GM19328 (cell line): ENCODE measurements around the gene GPR141.
A peak's percentile ranks its signal among the peaks of the same experiment; 100 is the strongest.
"Not testable (repeated sequence)": the region's sequence is repeated elsewhere in the genome, so short reads cannot be mapped to it uniquely, and the experiment has no call there.

Experiments used
- ATAC-seq: cut with Tn5 transposase; IDR thresholded peaks from one replicate; pipeline ENCODE4 v1.9.1; 2021; ENCODE audit warnings: mild to moderate bottlenecking, moderate library complexity; ENCODE audit not compliant: unreplicated experiment

Gene GPR141

GRCh38 chr7:37686556-37687345, 3.2 kb downstream of the GPR141 start:
- no peak for ATAC-seq

GRCh38 chr7:37690206-37690605, 6.6 kb downstream of the GPR141 start:
- no peak for ATAC-seq

- no peak for ATAC-seq
These were observed 10.9 kb downstream of the GPR141 start for GRCh38 chr7:37694208-37695094.

- no peak for ATAC-seq
These were observed 14.7 kb downstream of the GPR141 start for GRCh38 chr7:37698276-37698675.

GRCh38 chr7:37698782-37699181, 15.2 kb downstream of the GPR141 start:
- ATAC-seq: no peak

- ATAC-seq: no peak
These were observed 18.2 kb downstream of the GPR141 start for GRCh38 chr7:37701769-37702168.

- ATAC-seq: no peak
These were observed 19.8 kb downstream of the GPR141 start for GRCh38 chr7:37703361-37703760.

GRCh38 chr7:37704328-37704833, 20.8 kb downstream of the GPR141 start:
- not testable (repeated sequence) for ATAC-seq

GRCh38 chr7:37705976-37706375, 22.4 kb downstream of the GPR141 start:
- ATAC-seq: no peak

- ATAC-seq: no peak
These were observed 23.2 kb downstream of the GPR141 start for GRCh38 chr7:37706804-37707203.

GRCh38 chr7:37707754-37708485, 24.4 kb downstream of the GPR141 start:
- no peak for ATAC-seq

GRCh38 chr7:37709631-37710509, 26.3 kb downstream of the GPR141 start:
- peak; percentile 88 for ATAC-seq

GRCh38 chr7:37713613-37714012, 30.0 kb downstream of the GPR141 start:
- no peak for ATAC-seq

GRCh38 chr7:37714606-37715005, 31.0 kb downstream of the GPR141 start:
- no peak for ATAC-seq

GRCh38 chr7:37718585-37718984, 35.0 kb downstream of the GPR141 start:
- ATAC-seq: no peak

GRCh38 chr7:37719077-37719476, 35.5 kb downstream of the GPR141 start:
- ATAC-seq: no peak

GRCh38 chr7:37724732-37725131, 41.2 kb downstream of the GPR141 start:
- ATAC-seq: no peak

- no peak for ATAC-seq
These were observed 42.5 kb downstream of the GPR141 start for GRCh38 chr7:37726016-37726415.

- ATAC-seq: no peak
These were observed 45.2 kb downstream of the GPR141 start for GRCh38 chr7:37728747-37729146.

- ATAC-seq: no peak
These were observed 45.6 kb downstream of the GPR141 start for GRCh38 chr7:37729181-37729580.
